Inflammatory macrophage treated with lipopolysaccharide for 4 hours (primary cell): ENCODE measurements around the gene ITSN1.

Source experiments
- DNase-seq: peaks from one replicate; pipeline ENCODE4 v3.0.0-alpha.2; 2020

The ITSN1 gene

GRCh38 chr21:33940881-33941245, 298.6 kb downstream of the ITSN1 start:
- no peak for DNase-seq

- DNase-seq: no peak
Observed at GRCh38 chr21:33942426-33942825, 300.1 kb downstream of the ITSN1 start.

GRCh38 chr21:33943293-33943692, 301.0 kb downstream of the ITSN1 start:
- DNase-seq: no peak

GRCh38 chr21:33944185-33944763, 302.0 kb downstream of the ITSN1 start:
- no peak for DNase-seq

- peak; percentile 59 for DNase-seq
Observed at GRCh38 chr21:33945652-33946270, 303.5 kb downstream of the ITSN1 start.

- peak; percentile 96 for DNase-seq
Observed at GRCh38 chr21:33947451-33948095, 305.3 kb downstream of the ITSN1 start.

GRCh38 chr21:33948096-33948950, 306.0 kb downstream of the ITSN1 start:
- DNase-seq: peak; percentile 45

GRCh38 chr21:33948951-33949444, 306.7 kb downstream of the ITSN1 start:
- no peak for DNase-seq
